Measurements from ENCODE around the gene TPM1.

- TF ChIP-seq CTCF (IDR thresholded peaks at IDR 0.05) (no peak), POLR2A (IDR thresholded peaks at IDR 0.05) (no peak)
Observed at GRCh38 chr15:63056829-63057228, 14.3 kb downstream of the TPM1 start.

Data from prostate gland (tissue), 2 donors.